Activated CD8-positive, alpha-beta T cell treated with anti-CD3 and anti-CD28 coated beads, Interleukin-2, amount 10 ng/mL, durations not matched to agents 7 days and 5 days (primary cell): ENCODE data around the gene TMEM45A. TPM values are rescaled to one million over a fixed set of nuclear protein-coding genes. Genes with fewer than 3 reads are reported as not detected.
"Not testable (repeated sequence)": the region's sequence is repeated elsewhere in the genome, so short reads cannot be mapped to it uniquely, and the experiment has no call there.

Experiments
- ATAC-seq: fragments of 150-1000 bp; cut with Tn5 transposase; one replicate; pipeline ENCODE4 v1.10.0; 2021; ENCODE audit warnings: moderate library complexity
- CTCF ChIA-PET: fragments of 350-600 bp; sonication (Branson Sonifier 250); formaldehyde crosslinking; loops from one replicate; lab custom pipeline; 2021; ENCODE audit warnings: antibody characterized with exemption; lab: Charles Lee
- POLR2A ChIA-PET: fragments of 350-600 bp; sonication (Branson Sonifier 250); formaldehyde crosslinking; loops from one replicate; lab custom pipeline; 2021; ENCODE audit warnings: antibody characterized with exemption; lab: Charles Lee
- DNase-seq: peaks from one replicate; pipeline ENCODE4 v3.0.0-alpha.2; 2020
- H3K27ac Mint-ChIP-seq: one replicate; pipeline ENCODE4 v1.8.0; 2021; ENCODE audit warnings: mild to moderate bottlenecking, mixed read lengths
- H3K27me3 Mint-ChIP-seq: one replicate; pipeline ENCODE4 v1.8.0; 2021; ENCODE audit warnings: low read depth, mixed read lengths
- H3K36me3 Mint-ChIP-seq: one replicate; pipeline ENCODE4 v1.8.0; 2021; ENCODE audit warnings: low read depth, mixed read lengths
- H3K4me1 Mint-ChIP-seq: one replicate; pipeline ENCODE4 v1.8.0; 2021; ENCODE audit warnings: low read depth, mixed read lengths
- H3K4me3 Mint-ChIP-seq: one replicate; pipeline ENCODE4 v1.8.0; 2021; ENCODE audit warnings: mild to moderate bottlenecking, mixed read lengths
- H3K9me3 Mint-ChIP-seq: one replicate; pipeline ENCODE4 v1.8.0; 2022; ENCODE audit warnings: mixed read lengths; ENCODE audit not compliant: insufficient read depth
- total RNA-seq, 2 experiments: library from RNA; stranded (reverse); gene quantifications; one replicate each; pipeline ENCODE4 v1.2.3, GENCODE V29; 2021

The TMEM45A gene
- total RNA-seq, 2 experiments from 2014 or later, result 0.29 to 0.42 TPM

DNA sequence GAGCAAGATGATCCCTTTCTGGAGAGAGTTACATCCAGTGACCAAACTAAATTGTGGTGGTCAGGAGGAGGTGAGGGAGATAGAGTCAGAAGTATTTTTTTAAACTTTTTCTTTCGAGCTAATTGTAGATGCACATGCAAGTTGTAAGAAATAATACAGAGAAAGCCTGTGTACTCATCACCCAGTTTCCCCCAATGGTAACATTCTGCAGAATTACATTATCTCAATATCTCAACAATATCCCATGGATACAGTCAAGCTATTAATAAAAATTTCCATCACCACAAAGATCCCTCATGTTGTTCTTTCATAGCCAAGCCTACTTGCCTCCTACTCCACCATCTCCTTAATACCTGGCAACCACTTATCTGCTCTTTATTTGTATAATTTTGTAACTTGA, 3.3 kb upstream of the TMEM45A start:
- no peak for ATAC-seq
- CTCF ChIA-PET, result interaction anchor here (0.9 to 1.3 kb wide), 2 partner anchors 37 to 103 kb away, joined by 3 read pairs; no protein-coding TSS in a partner anchor
- Mint-ChIP-seq H3K4me3 (no peak overlapping the region), H3K9me3 (no peaks in the 10 kb centered on the region), H3K36me3 (no peaks in the 10 kb centered on the region), H3K27ac (no peak overlapping the region), H3K27me3 (peaks cover 41% of the 10 kb centered on the region), H3K4me1 (peaks cover 8% of the 10 kb centered on the region)
- POLR2A ChIA-PET, result no interaction called here
- DNase-seq, result no peak

DNA sequence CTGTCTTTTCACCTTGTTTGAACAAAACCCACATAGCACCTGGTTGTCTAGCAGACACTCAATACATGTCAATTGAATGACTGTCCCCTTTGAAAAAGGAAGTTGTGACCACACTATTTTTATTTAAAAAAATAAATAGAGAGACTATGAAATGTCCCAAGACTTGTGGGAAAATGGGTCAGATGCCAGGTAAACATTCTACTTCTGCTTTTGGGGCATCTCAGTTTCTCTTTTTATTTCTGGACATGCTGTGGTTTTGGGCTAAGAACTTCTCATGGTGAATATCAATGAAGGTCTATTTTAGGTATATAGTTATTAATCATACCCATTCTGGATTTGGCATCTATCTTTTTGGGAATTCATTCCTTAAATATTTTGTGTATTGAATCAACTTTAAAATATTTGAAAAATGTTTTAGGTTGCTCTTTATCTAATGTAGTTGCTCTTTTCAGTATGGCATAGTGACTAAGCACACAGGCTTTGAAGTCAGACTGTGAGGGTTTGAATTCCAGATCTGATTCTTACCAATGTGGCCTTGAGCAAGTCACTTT, 4.4 kb downstream of the TMEM45A start:
- Mint-ChIP-seq H3K27ac (no peak overlapping the region), H3K27me3 (peaks cover 28% of the 10 kb centered on the region), H3K36me3 (no peaks in the 10 kb centered on the region), H3K4me3 (no peak overlapping the region), H3K9me3 (no peaks in the 10 kb centered on the region), H3K4me1 (peaks cover 8% of the 10 kb centered on the region)
- CTCF ChIA-PET, result no interaction called here
- ATAC-seq (no peak), DNase-seq (no peak)
- POLR2A ChIA-PET, result no interaction called here

DNA sequence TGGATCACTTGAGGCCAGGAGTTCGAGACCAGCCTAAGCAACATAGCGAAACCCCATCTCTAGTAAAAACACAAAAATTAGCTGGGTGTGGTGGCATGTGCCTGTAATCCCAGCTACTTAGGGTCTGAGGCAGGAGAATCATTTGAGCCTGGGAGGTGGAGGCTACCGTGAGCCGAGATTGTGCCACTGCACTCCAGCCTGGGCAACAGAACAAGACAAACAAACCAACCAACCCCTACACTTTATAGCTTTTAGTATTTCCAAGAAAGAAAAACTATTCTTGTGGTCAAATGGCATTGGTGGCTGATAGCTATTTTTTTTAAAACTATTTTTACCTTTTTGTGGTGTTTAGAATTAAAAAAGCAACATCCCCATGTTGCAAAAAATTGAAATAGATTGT, 7.2 kb downstream of the TMEM45A start:
- ChIA-PET POLR2A (no interaction called here), CTCF (no interaction called here)
- DNase-seq, result no peak
- Mint-ChIP-seq H3K27me3 (peaks cover 18% of the 10 kb centered on the region), H3K36me3 (no peaks in the 10 kb centered on the region), H3K9me3 (no peaks in the 10 kb centered on the region), H3K4me3 (no peak overlapping the region), H3K27ac (no peak overlapping the region), H3K4me1 (no peaks in the 10 kb centered on the region)
- no peak for ATAC-seq

DNA sequence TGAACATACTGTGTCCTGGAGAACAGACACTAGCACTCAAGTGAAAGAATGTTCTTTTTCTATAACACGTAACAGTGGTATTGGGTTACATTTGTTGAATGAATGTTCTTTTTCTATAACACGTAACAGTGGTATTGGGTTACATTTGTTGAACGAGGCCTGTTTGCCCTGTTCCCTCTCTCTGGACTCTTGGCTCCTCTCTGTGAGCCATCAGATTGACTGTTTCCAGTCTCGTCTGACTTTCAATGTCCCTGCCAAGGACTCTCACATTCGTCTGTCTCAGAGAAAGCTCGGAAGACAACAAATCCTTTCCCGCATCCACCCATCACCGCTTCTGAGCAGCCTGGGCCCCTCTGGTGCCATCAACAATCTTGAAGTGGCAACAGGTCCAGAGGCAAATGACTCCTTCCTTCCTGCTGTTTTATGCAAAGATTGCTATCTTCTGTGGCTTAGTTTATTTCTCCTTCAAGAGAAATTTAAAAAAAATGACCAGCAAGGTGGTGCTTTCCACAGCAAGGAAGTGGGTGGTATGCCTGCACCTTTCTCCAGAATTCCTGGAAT, 8.0 kb downstream of the TMEM45A start:
- Mint-ChIP-seq H3K4me3 (no peak overlapping the region), H3K27me3 (peaks cover 13% of the 10 kb centered on the region), H3K9me3 (no peaks in the 10 kb centered on the region), H3K4me1 (no peaks in the 10 kb centered on the region), H3K36me3 (no peaks in the 10 kb centered on the region), H3K27ac (no peak overlapping the region)
- POLR2A ChIA-PET, result no interaction called here
- CTCF ChIA-PET, result no interaction called here
- no peak for ATAC-seq
- no peak for DNase-seq

DNA sequence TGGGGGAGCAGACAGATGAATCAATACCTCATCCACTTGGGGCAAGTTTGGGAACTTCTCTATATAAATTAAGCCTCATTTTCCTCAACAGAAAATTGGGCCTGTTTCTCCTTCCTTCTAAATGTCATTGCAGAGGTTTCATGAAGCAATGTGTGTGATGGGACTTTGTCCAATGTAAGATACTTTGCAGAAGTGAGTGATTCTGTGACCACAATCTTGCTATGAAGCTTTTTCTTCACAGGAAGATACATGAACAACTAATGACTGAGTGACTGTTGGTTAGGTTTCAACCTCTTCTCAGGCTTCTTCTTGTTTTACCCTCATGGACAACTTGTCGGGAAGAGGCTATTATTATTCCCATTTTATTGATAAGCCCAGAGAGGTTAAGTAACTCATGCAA, 11.0 kb downstream of the TMEM45A start:
- DNase-seq (no peak), ATAC-seq (no peak)
- Mint-ChIP-seq H3K9me3 (no peaks in the 10 kb centered on the region), H3K4me3 (no peak overlapping the region), H3K27ac (no peak overlapping the region), H3K36me3 (no peaks in the 10 kb centered on the region), H3K27me3 (peaks cover 16% of the 10 kb centered on the region), H3K4me1 (no peaks in the 10 kb centered on the region)
- CTCF ChIA-PET, result no interaction called here
- POLR2A ChIA-PET, result no interaction called here

DNA sequence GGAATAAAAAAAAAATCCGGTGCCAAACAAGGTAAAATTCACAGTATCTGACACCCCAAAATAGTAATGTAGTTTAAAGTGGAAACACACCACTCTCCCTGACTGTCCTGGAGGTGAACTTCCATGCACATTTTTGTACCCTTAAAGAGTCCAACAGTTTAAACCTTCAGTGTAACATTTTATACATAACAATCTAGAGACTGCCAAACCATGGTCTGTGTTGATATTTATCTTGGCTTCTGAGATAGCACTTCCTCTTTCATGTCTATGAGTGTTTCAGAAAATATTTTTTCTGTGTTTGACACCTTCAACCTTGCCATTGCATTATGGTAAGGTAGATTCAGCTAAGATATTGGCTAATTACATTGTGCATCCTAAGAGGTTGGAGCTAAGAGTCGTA, 13.9 kb downstream of the TMEM45A start:
- Mint-ChIP-seq H3K9me3 (no peaks in the 10 kb centered on the region), H3K4me3 (no peak overlapping the region), H3K27me3 (peaks cover 20% of the 10 kb centered on the region), H3K4me1 (no peaks in the 10 kb centered on the region), H3K36me3 (no peaks in the 10 kb centered on the region), H3K27ac (no peak overlapping the region)
- ATAC-seq (no peak), DNase-seq (no peak)
- ChIA-PET CTCF (no interaction called here), POLR2A (interaction anchor here (0.6 kb wide), 1 partner anchor 63 kb away, joined by 4 read pairs; no protein-coding TSS in a partner anchor)

DNA sequence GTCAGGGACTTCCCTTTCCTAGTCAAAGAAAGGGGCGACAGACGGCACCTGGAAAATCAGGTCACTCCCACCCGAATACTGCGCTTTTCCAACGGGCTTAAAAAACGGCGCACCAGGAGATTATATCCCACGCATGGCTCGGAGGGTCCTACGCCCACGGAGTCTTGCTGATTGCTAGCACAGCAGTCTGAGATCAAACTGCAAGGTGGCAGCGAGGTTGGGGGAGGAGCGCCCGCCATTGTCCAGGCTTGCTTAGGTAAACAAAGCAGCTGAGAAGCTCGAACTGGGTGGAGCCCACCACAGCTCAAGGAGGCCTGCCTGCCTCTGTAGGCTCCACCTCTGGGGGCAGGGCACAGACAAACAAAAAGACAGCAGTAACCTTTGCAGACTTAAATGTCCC, 17.4 kb downstream of the TMEM45A start:
- CTCF ChIA-PET, H3K36me3 Mint-ChIP-seq, H3K27ac Mint-ChIP-seq, H3K9me3 Mint-ChIP-seq, DNase-seq, H3K4me3 Mint-ChIP-seq, ATAC-seq, POLR2A ChIA-PET, H3K4me1 Mint-ChIP-seq: not testable (repeated sequence)
- peaks cover 20% of the 10 kb centered on the region for H3K27me3 Mint-ChIP-seq

DNA sequence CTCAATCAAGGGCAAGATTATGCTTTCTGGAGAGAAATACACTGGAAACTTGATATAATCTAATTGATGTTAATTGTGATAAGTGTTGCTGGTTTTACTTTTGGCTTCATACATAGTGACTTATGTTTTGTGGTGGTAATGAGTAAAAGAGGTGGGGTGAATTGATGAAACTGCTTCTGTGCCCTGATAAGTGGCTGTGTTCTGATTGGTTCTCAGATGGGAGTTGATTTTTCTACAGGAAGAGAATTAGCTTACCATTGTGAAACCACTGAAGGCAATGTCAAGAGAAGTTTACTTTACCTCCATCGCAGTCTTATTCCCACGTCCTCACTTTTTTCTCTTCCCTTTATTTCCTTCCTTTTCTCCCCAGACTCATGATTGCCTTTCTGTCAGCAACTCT, 23.8 kb downstream of the TMEM45A start:
- no peaks in the 10 kb centered on the region for H3K4me1 Mint-ChIP-seq
- ChIA-PET CTCF (no interaction called here), POLR2A (no interaction called here)
- no peaks in the 10 kb centered on the region for H3K9me3 Mint-ChIP-seq
- H3K27me3 Mint-ChIP-seq, result peaks cover 2% of the 10 kb centered on the region
- no peak for DNase-seq
- H3K27ac Mint-ChIP-seq, result no peak overlapping the region
- no peak for ATAC-seq
- no peak overlapping the region for H3K4me3 Mint-ChIP-seq
- H3K36me3 Mint-ChIP-seq, result no peaks in the 10 kb centered on the region

DNA sequence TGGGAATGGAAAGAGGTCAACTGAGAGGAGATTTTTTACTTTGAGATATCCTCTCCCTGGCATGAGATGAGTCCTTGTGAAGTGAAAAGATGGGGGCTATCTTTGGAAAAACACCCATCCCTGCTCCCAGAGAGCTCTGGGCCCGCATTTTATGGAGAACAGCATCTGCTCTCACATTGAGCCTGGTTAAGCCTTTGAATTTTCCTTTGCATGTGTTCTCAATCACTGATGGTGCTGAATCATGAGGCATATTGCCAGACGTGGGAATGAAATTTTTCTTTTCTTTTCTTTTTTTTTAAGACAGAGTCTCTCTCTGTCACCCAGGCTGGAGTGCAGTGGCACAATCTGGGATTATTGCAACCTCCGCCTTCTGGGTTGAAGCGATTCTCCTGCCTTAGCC, 24.4 kb downstream of the TMEM45A start:
- H3K36me3 Mint-ChIP-seq, result no peaks in the 10 kb centered on the region
- ChIA-PET CTCF (no interaction called here), POLR2A (no interaction called here)
- H3K4me3 Mint-ChIP-seq, result no peak overlapping the region
- ATAC-seq (no peak), DNase-seq (no peak)
- no peak overlapping the region for H3K27ac Mint-ChIP-seq
- H3K27me3 Mint-ChIP-seq, result no peaks in the 10 kb centered on the region
- H3K9me3 Mint-ChIP-seq, result no peaks in the 10 kb centered on the region
- H3K4me1 Mint-ChIP-seq, result no peaks in the 10 kb centered on the region

DNA sequence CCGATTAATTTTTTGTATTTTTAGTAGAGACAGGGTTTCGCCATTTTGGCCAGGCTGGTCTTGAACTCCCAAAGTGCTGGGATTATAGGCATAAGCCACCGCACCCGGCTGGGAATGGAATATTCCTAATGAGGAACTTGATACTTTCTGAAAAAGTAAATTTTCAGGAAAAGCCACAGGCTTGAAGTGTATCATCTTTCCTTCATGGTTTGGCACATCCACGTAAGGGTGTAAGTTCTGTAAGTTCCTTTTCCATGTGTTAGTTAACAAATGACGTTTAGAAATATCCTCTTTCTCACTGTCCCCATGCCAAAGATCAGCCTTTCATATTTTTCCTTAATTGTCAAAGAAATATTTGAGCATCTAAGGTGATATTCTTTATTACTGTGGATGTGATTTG, 24.9 kb downstream of the TMEM45A start:
- ATAC-seq (no peak), DNase-seq (no peak)
- Mint-ChIP-seq H3K9me3 (no peaks in the 10 kb centered on the region), H3K4me3 (no peak overlapping the region), H3K27ac (no peak overlapping the region), H3K4me1 (no peaks in the 10 kb centered on the region), H3K36me3 (no peaks in the 10 kb centered on the region), H3K27me3 (no peaks in the 10 kb centered on the region)
- POLR2A ChIA-PET, result no interaction called here
- CTCF ChIA-PET, result no interaction called here

DNA sequence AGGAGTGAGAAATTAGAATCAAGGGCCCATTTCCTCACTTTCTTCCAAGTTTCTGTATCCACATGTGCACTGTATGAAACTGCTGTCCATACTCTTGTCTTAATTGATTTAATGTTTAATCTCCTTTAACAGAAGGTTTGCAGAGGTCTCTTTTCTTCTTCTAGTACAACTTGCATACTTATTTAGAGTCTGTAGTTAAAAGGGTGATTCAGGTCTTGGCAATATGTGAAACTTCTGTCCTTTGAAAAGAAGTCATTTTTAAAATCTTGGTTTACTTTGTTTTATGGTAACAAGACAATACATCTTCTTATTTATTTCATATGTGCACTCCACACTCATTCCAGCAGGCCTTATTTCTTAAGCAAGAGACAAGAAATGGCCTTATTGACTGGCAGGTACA, 25.8 kb downstream of the TMEM45A start:
- Mint-ChIP-seq H3K27me3 (no peaks in the 10 kb centered on the region), H3K4me3 (no peak overlapping the region)

DNA sequence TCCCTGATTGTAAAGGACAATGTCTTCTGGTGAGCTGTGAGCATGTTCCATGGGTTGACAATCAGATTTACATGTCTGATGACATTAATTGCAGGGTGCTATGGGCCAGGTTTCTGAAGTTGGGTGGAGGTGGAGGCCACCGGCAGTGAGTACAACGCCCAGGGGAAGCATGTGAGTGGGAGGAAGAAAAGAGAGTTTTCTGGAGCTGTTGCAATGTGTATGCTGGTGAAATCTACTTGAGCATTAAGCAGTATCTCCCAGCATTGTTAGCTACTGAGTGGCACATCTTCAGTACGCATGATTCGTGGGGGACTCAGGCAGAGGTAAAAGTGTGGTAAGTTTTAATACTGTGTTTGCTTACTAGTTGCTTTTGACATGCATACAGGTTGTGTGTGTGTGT, 26.6 kb downstream of the TMEM45A start:
- H3K27ac Mint-ChIP-seq, result no peak overlapping the region
- CTCF ChIA-PET, result no interaction called here
- H3K36me3 Mint-ChIP-seq, result no peaks in the 10 kb centered on the region

More for the DNA sequence above, 25.8 kb downstream of the TMEM45A start:
- H3K9me3 Mint-ChIP-seq, result no peaks in the 10 kb centered on the region
- ChIA-PET POLR2A (no interaction called here), CTCF (no interaction called here)
- ATAC-seq, result no peak
- H3K4me1 Mint-ChIP-seq, result no peaks in the 10 kb centered on the region
- no peak for DNase-seq
- no peak overlapping the region for H3K27ac Mint-ChIP-seq
- no peaks in the 10 kb centered on the region for H3K36me3 Mint-ChIP-seq

DNA sequence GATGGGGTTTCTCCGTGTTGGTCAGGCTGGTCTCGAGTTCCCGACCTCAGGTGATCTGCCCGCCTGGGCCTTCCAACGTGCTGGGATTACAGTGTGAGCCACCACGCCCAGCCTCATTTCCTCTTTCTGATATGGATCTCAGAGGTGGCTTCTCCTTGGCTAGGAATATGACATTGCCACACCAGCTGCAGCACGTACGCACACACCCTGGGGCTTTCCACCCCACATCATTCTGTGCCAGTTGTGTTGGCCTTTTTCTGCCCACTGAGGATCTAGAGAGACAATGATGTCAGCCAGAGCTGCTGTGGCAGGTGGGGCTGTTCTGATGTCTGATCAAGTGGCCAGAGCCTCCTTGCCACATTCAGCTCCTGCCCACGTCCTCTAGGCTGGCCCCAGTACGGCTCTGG, 29.0 kb downstream of the TMEM45A start:
- H3K27me3 Mint-ChIP-seq, result peaks cover 5% of the 10 kb centered on the region
- ChIA-PET CTCF (no interaction called here), POLR2A (interaction anchor here (0.6 kb wide), 1 partner anchor 208 kb away, joined by 4 read pairs; no protein-coding TSS in a partner anchor)
- no peaks in the 10 kb centered on the region for H3K36me3 Mint-ChIP-seq
- DNase-seq (no peak), ATAC-seq (no peak)
- H3K9me3 Mint-ChIP-seq, result no peaks in the 10 kb centered on the region
- no peak overlapping the region for H3K4me3 Mint-ChIP-seq
- no peak overlapping the region for H3K27ac Mint-ChIP-seq
- H3K4me1 Mint-ChIP-seq, result no peaks in the 10 kb centered on the region

More for the DNA sequence above, 26.6 kb downstream of the TMEM45A start:
- ATAC-seq, result no peak
- H3K4me3 Mint-ChIP-seq, result no peak overlapping the region
- H3K9me3 Mint-ChIP-seq, result no peaks in the 10 kb centered on the region
- no peaks in the 10 kb centered on the region for H3K4me1 Mint-ChIP-seq
- no peaks in the 10 kb centered on the region for H3K27me3 Mint-ChIP-seq
- no peak for DNase-seq
- POLR2A ChIA-PET, result no interaction called here
